Measurements from ENCODE around the gene RIMKLA.

Gene RIMKLA

GRCh38 chr1:42381280-42381673 is 685 bp downstream of the RIMKLA start:
- H3F3A ChIP-seq (ENCODE audit: insufficient read depth, low read length) = no peaks in the 10 kb centered on the region
- no peaks in the 10 kb centered on the region for H3K9me3 ChIP-seq (ENCODE audit: low read length)
- H3K4me2 ChIP-seq (ENCODE audit: low read length) = peak overlapping the region; percentile 65
- no peaks in the 10 kb centered on the region for H3K36me3 ChIP-seq (ENCODE audit: insufficient read depth, low read length)
- H3K4me3 ChIP-seq (ENCODE audit: low read depth, low read length, poor library complexity, severe bottlenecking) = peak overlapping the region; percentile 61
- peaks cover 4% of the 10 kb centered on the region for H3K4me1 ChIP-seq (ENCODE audit: insufficient read depth, low read length, severe bottlenecking)
- H3K9me2 ChIP-seq (ENCODE audit: low read depth, low read length) = no peaks in the 10 kb centered on the region
- H3K27me3 ChIP-seq (ENCODE audit: insufficient read depth, low read length) = no peaks in the 10 kb centered on the region; the same call in 1 of the 2 replicates
- no peaks in the 10 kb centered on the region for H3K79me2 ChIP-seq (ENCODE audit: insufficient read depth, low read length)
- no peak for TF ChIP-seq CTCF (IDR thresholded peaks at IDR 0.05; ENCODE audit: low read length)
- no peak for TF ChIP-seq EZH2 (IDR thresholded peaks at IDR 0.05; ENCODE audit: borderline replicate concordance, low read length)
- no peak overlapping the region for H3K27ac ChIP-seq (ENCODE audit: low read depth, low read length, poor library complexity, severe bottlenecking)
- H4K20me1 ChIP-seq (ENCODE audit: insufficient read depth, low read length) = no peaks in the 10 kb centered on the region
- H3K9ac ChIP-seq (ENCODE audit: low read length) = no peak overlapping the region; the same call in 1 of the 2 replicates
- H2AFZ ChIP-seq (ENCODE audit: low read length) = no peak overlapping the region

- H3K9me2 ChIP-seq (ENCODE audit: low read depth, low read length) = no peaks in the 10 kb centered on the region
- TF ChIP-seq EZH2 (IDR thresholded peaks at IDR 0.05; ENCODE audit: borderline replicate concordance, low read length) (no peak), CTCF (IDR thresholded peaks at IDR 0.05; ENCODE audit: low read length) (no peak)
These were observed 4.7 kb downstream of the RIMKLA start for GRCh38 chr1:42385283-42385682.

GRCh38 chr1:42386051-42386450 is 5.5 kb downstream of the RIMKLA start:
- no peaks in the 10 kb centered on the region for H3F3A ChIP-seq (ENCODE audit: insufficient read depth, low read length)
- H3K27me3 ChIP-seq (ENCODE audit: insufficient read depth, low read length) = no peaks in the 10 kb centered on the region
- no peaks in the 10 kb centered on the region for H3K4me1 ChIP-seq (ENCODE audit: insufficient read depth, low read length, severe bottlenecking)
- no peaks in the 10 kb centered on the region for H3K79me2 ChIP-seq (ENCODE audit: insufficient read depth, low read length)
- H3K4me3 ChIP-seq (ENCODE audit: low read depth, low read length, poor library complexity, severe bottlenecking) = no peak overlapping the region
- no peak overlapping the region for H3K9ac ChIP-seq (ENCODE audit: low read length)
- H3K36me3 ChIP-seq (ENCODE audit: insufficient read depth, low read length) = no peaks in the 10 kb centered on the region
- no peak overlapping the region for H3K4me2 ChIP-seq (ENCODE audit: low read length)
- H4K20me1 ChIP-seq (ENCODE audit: insufficient read depth, low read length) = no peaks in the 10 kb centered on the region
- H3K9me3 ChIP-seq (ENCODE audit: low read length) = no peaks in the 10 kb centered on the region
- TF ChIP-seq CTCF (IDR thresholded peaks at IDR 0.05; ENCODE audit: low read length) (no peak), EZH2 (IDR thresholded peaks at IDR 0.05; ENCODE audit: borderline replicate concordance, low read length) (no peak)
- H3K27ac ChIP-seq (ENCODE audit: low read depth, low read length, poor library complexity, severe bottlenecking) = no peak overlapping the region
- H3K9me2 ChIP-seq (ENCODE audit: low read depth, low read length) = no peaks in the 10 kb centered on the region
- H2AFZ ChIP-seq (ENCODE audit: low read length) = no peak overlapping the region

More at GRCh38 chr1:42385283-42385682, 4.7 kb downstream of the RIMKLA start:
- Histone ChIP-seq H3K4me1 (ENCODE audit: insufficient read depth, low read length, severe bottlenecking) (no peaks in the 10 kb centered on the region), H4K20me1 (ENCODE audit: insufficient read depth, low read length) (no peaks in the 10 kb centered on the region), H3K27me3 (ENCODE audit: insufficient read depth, low read length) (no peaks in the 10 kb centered on the region), H3K9me3 (ENCODE audit: low read length) (no peaks in the 10 kb centered on the region), H3K27ac (ENCODE audit: low read depth, low read length, poor library complexity, severe bottlenecking) (no peak overlapping the region), H3K4me2 (ENCODE audit: low read length) (no peak overlapping the region), H3K9ac (ENCODE audit: low read length) (no peak overlapping the region), H2AFZ (ENCODE audit: low read length) (no peak overlapping the region), H3K79me2 (ENCODE audit: insufficient read depth, low read length) (no peaks in the 10 kb centered on the region), H3K36me3 (ENCODE audit: insufficient read depth, low read length) (no peaks in the 10 kb centered on the region), H3F3A (ENCODE audit: insufficient read depth, low read length) (no peaks in the 10 kb centered on the region), H3K4me3 (ENCODE audit: low read depth, low read length, poor library complexity, severe bottlenecking) (no peak overlapping the region)

Measured in OCI-LY1 (cell line).